ACC112 (cell line): ENCODE measurements around the gene IL16.

ENCODE experiments used
- H2AFZ ChIP-seq: fragments of 200-600 bp; sonication (generic); one replicate; pipeline ENCODE4 v1.6.0; 2017; ENCODE audit warnings: antibody characterized with exemption, low read length; ENCODE audit not compliant: unreplicated experiment
- H3K27ac ChIP-seq: fragments of 200-600 bp; sonication (generic); 2 replicates; pipeline ENCODE4 v1.5.1; 2014; ENCODE audit warnings: low read depth, mild to moderate bottlenecking, antibody characterized with exemption, low read length, moderate library complexity
- H3K27me3 ChIP-seq: fragments of 200-600 bp; sonication (generic); 2 replicates; pipeline ENCODE4 v1.6.1; 2014; ENCODE audit warnings: mild to moderate bottlenecking, antibody characterized with exemption, low read length, moderate library complexity, mixed read lengths; ENCODE audit not compliant: insufficient read depth
- H3K36me3 ChIP-seq: fragments of 200-600 bp; sonication (generic); 2 replicates; pipeline ENCODE4 v1.6.1; 2016; ENCODE audit warnings: mild to moderate bottlenecking, antibody characterized with exemption, low read length, moderate library complexity, mixed read lengths; ENCODE audit not compliant: insufficient read depth
- H3K4me1 ChIP-seq: fragments of 200-600 bp; sonication (generic); one replicate; pipeline ENCODE4 v1.6.1; 2016; ENCODE audit warnings: low read length, mixed read lengths; ENCODE audit not compliant: insufficient read depth, unreplicated experiment, control insufficient read depth
- H3K4me3 ChIP-seq: fragments of 200-600 bp; sonication (generic); 2 replicates; pipeline ENCODE4 v1.5.1; 2014; ENCODE audit warnings: mild to moderate bottlenecking, low read depth, low read length
- H3K79me2 ChIP-seq: fragments of 200-600 bp; sonication (generic); one replicate; pipeline ENCODE4 v1.6.0; 2016; ENCODE audit warnings: low read length; ENCODE audit not compliant: control insufficient read depth, unreplicated experiment, insufficient read depth

IL16 gene

GRCh38 chr15:81255315-81255957 lies 58.8 kb downstream of the IL16 start:
- H3K36me3 ChIP-seq, result no peaks in the 10 kb centered on the region
- no peak overlapping the region for H3K27ac ChIP-seq
- H3K27me3 ChIP-seq, result no peaks in the 10 kb centered on the region
- peaks cover 11% of the 10 kb centered on the region for H3K4me1 ChIP-seq
- no peak overlapping the region for H3K4me3 ChIP-seq
- no peak overlapping the region for H2AFZ ChIP-seq
- no peaks in the 10 kb centered on the region for H3K79me2 ChIP-seq

- Histone ChIP-seq H3K27me3 (no peaks in the 10 kb centered on the region), H3K27ac (no peak overlapping the region), H3K79me2 (no peaks in the 10 kb centered on the region), H2AFZ (no peak overlapping the region), H3K36me3 (no peaks in the 10 kb centered on the region), H3K4me1 (peaks cover 11% of the 10 kb centered on the region), H3K4me3 (no peak overlapping the region)
Measured at GRCh38 chr15:81255958-81256320, 59.3 kb downstream of the IL16 start.

DNA sequence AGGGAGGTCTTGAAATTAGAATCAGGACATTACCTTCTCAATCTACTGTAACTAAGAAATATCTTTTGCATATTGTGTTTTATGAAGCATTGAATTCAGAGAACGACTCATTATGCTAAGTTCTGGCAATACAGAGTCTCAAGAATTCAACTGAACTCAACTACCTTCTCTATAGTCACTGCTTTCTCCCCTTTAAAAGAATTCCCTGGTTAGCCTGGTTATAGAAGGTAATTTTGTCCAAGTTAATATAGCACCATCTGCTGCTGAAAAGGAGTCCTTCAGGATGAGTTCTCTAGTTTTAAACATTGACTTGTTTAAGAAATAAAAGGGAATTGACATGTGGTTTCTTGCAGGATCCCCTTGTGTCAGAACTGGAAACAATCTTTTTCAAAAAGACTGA lies 60.2 kb downstream of the IL16 start:
- Histone ChIP-seq H3K4me1 (peaks cover 11% of the 10 kb centered on the region), H3K27ac (no peak overlapping the region), H3K4me3 (no peak overlapping the region), H3K79me2 (no peaks in the 10 kb centered on the region), H3K36me3 (no peaks in the 10 kb centered on the region), H2AFZ (no peak overlapping the region), H3K27me3 (no peaks in the 10 kb centered on the region)

- Histone ChIP-seq H3K79me2 (no peaks in the 10 kb centered on the region), H3K27me3 (no peaks in the 10 kb centered on the region), H3K27ac (no peak overlapping the region), H3K4me1 (peaks cover 11% of the 10 kb centered on the region), H3K36me3 (no peaks in the 10 kb centered on the region), H2AFZ (no peak overlapping the region), H3K4me3 (no peak overlapping the region)
Measured at GRCh38 chr15:81257435-81257834, 60.8 kb downstream of the IL16 start.

- peaks cover 11% of the 10 kb centered on the region for H3K4me1 ChIP-seq
- no peak overlapping the region for H3K4me3 ChIP-seq
- no peak overlapping the region for H2AFZ ChIP-seq
- H3K36me3 ChIP-seq, result no peaks in the 10 kb centered on the region
- no peaks in the 10 kb centered on the region for H3K79me2 ChIP-seq
- no peaks in the 10 kb centered on the region for H3K27me3 ChIP-seq
- H3K27ac ChIP-seq, result no peak overlapping the region
Measured at GRCh38 chr15:81258455-81258854, 61.8 kb downstream of the IL16 start.

- Histone ChIP-seq H3K27ac (no peak overlapping the region), H2AFZ (no peak overlapping the region), H3K4me3 (no peak overlapping the region), H3K36me3 (no peaks in the 10 kb centered on the region), H3K27me3 (no peaks in the 10 kb centered on the region), H3K79me2 (no peaks in the 10 kb centered on the region), H3K4me1 (peaks cover 5% of the 10 kb centered on the region)
Measured at GRCh38 chr15:81259760-81260298, 63.1 kb downstream of the IL16 start.

- Histone ChIP-seq H3K4me1 (no peaks in the 10 kb centered on the region), H3K36me3 (no peaks in the 10 kb centered on the region), H3K27me3 (no peaks in the 10 kb centered on the region), H3K4me3 (no peak overlapping the region), H2AFZ (no peak overlapping the region), H3K27ac (no peak overlapping the region), H3K79me2 (no peaks in the 10 kb centered on the region)
Measured at GRCh38 chr15:81261172-81261811, 64.6 kb downstream of the IL16 start.

DNA sequence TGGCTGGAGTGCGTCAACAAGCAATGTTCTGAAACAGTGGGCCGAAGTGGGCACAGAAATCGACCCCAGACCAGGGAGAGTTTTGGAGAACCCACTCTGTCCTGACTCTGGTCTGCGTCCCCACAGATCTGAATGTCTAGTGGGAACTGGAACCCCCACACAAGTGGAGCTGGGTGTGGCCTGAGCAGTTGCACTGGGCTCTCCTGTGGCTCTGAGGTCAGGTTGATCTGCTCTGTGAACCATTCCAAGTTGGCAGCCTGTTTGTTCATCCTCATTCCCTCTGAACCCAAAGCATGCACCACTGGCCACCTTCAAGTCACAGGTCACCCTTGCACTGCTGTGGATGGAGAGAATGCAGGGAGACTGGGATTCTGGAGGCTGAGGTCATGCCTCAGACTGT lies 66.8 kb downstream of the IL16 start:
- no peaks in the 10 kb centered on the region for H3K79me2 ChIP-seq
- H3K27me3 ChIP-seq, result no peaks in the 10 kb centered on the region
- no peak overlapping the region for H3K4me3 ChIP-seq
- H3K27ac ChIP-seq, result no peak overlapping the region
- H3K36me3 ChIP-seq, result no peaks in the 10 kb centered on the region
- H3K4me1 ChIP-seq, result no peaks in the 10 kb centered on the region
- H2AFZ ChIP-seq, result no peak overlapping the region

GRCh38 chr15:81264072-81264857 lies 67.6 kb downstream of the IL16 start:
- H3K27me3 ChIP-seq, result no peaks in the 10 kb centered on the region
- H3K36me3 ChIP-seq, result no peaks in the 10 kb centered on the region
- no peak overlapping the region for H3K27ac ChIP-seq
- H2AFZ ChIP-seq, result no peak overlapping the region
- H3K4me1 ChIP-seq, result no peaks in the 10 kb centered on the region
- no peaks in the 10 kb centered on the region for H3K79me2 ChIP-seq
- no peak overlapping the region for H3K4me3 ChIP-seq

- Histone ChIP-seq H3K27me3 (no peaks in the 10 kb centered on the region), H3K27ac (no peak overlapping the region), H3K36me3 (no peaks in the 10 kb centered on the region), H3K4me3 (peak overlapping the region; percentile 62), H2AFZ (peak overlapping the region; percentile 88), H3K79me2 (no peaks in the 10 kb centered on the region), H3K4me1 (peaks cover 2% of the 10 kb centered on the region)
Measured at GRCh38 chr15:81265256-81265943, 68.7 kb downstream of the IL16 start.
